Measurements from ENCODE around the gene NRSN2.

Gene NRSN2

GRCh38 chr20:313402-313801, 33.5 kb upstream of the NRSN2 start:
- DNase-seq (ENCODE audit: extremely low read depth, low read depth) = no peak
- TF ChIP-seq CTCF (IDR thresholded peaks at IDR 0.05; ENCODE audit: low read depth, low read length) = no peak

DNA sequence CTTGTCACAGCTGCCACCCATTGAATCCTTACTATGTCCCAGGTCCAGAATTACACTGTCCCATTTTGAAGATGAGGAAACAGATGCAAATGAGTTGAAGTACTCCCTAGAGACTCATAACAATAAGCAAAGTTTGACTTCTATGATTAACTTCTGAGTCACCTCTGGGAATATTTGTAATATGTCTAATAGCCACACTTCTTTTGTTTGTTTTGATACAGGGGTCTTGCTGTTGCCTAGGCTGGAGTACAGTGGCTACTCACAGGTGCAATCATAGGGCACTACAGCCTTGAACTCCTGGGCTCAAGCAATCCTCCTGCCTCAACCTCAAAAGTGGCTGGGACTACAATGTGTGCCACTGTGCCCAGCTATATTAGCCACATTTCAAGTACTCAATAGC, 33.0 kb upstream of the NRSN2 start:
- no peak for TF ChIP-seq CTCF (IDR thresholded peaks at IDR 0.05; ENCODE audit: low read depth, low read length)
- DNase-seq (ENCODE audit: extremely low read depth, low read depth) = no peak

- peak; percentile 69 for DNase-seq (ENCODE audit: extremely low read depth, low read depth)
- TF ChIP-seq CTCF (IDR thresholded peaks at IDR 0.05; ENCODE audit: low read depth, low read length) = no peak
Measured at GRCh38 chr20:316316-317068, 30.4 kb upstream of the NRSN2 start.

- TF ChIP-seq CTCF (IDR thresholded peaks at IDR 0.05; ENCODE audit: low read depth, low read length) = peak; percentile 34
- DNase-seq (ENCODE audit: extremely low read depth, low read depth) = no peak
Measured at GRCh38 chr20:324177-325044, 22.5 kb upstream of the NRSN2 start.

DNA sequence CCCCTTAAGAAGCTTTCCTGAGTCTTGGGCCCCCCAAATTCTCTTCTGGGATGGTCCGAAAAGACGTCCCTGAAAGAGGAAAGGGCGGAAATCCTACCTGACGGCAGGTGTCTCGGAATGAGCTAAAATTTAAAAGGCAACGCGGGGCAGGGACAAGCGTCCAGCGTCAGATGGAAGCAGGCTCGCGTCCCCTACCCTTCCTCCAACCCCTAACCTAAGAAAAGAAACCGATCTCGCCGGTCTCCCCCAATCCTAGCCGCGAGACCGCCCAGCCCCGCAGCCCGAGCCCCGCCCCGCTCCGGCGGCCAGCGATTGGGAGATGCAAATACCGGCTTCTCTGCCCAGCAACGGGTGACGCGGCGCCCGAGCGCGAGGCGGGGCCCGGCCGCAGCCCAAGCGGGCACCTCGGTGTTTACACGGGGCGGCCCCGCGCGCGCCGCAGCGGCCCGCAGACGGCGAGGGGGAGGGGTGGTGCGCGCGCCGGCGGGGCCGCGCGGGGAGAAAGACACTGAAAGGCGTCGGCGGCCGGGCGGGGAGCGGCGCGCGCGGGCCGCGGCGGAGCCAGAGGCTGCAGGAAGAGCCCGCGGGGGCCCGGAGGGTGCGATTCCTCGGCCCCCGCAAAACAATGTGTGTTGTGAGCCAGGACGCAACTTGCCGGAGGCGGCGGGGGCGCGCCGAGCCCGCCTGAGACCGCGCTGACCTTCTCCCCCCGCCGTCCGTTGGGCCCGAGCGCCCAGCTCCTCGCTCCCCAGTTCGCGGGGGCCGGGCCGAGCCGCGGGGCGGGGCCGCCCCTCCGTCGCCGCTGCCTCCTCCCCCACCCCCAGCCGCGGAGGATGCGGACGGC, 21.6 kb upstream of the NRSN2 start, which contains the start of gene SOX12:
SOX12 (plus strand) TSS at position 508 of the 844 bp plus-strand sequence. CDS start 373 bp downstream, outside the sequence.
- no peak for TF ChIP-seq CTCF (IDR thresholded peaks at IDR 0.05; ENCODE audit: low read depth, low read length)
- DNase-seq (ENCODE audit: extremely low read depth, low read depth) = no peak

GRCh38 chr20:325889-326644, 20.8 kb upstream of the NRSN2 start:
- DNase-seq (ENCODE audit: extremely low read depth, low read depth) = no peak
- TF ChIP-seq CTCF (IDR thresholded peaks at IDR 0.05; ENCODE audit: low read depth, low read length) = no peak

All from AG09319 (cell line).